Measurements from ENCODE around the gene MYO3B.

The MYO3B gene

DNA sequence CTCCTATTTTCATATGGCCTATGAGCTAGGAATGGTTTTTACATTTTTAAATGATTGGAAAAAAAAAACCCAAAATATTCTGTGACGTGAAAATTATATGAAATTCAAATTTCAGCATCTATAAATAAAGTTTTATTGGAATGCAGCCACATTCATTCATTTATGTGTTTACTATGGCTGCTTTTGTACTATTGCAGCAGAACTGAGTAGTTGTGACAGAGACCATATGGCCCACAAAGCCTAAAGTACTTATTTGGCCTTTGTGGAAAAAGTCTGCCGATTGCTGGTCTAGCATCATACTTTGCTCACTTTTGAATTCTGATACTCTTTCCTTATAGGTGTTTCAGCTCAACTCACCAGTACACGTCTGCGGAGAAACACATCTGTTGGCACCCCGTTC, 39.0 kb downstream of the MYO3B start:
- DNase-seq (ENCODE audit: insufficient read length, low spot score) (no peak), FAIRE-seq (no peak)
- no peak for TF ChIP-seq POLR2A (IDR thresholded peaks at IDR 0.05; ENCODE audit: low read depth, low read length)
- TF ChIP-seq TAF1 (IDR thresholded peaks at IDR 0.05; ENCODE audit: low read depth, low read length): no peak
- no peak for TF ChIP-seq PAX5 (IDR thresholded peaks at IDR 0.05; ENCODE audit: insufficient read depth, low read length, severe bottlenecking)
- TF ChIP-seq SPI1 (IDR thresholded peaks at IDR 0.05; ENCODE audit: low read depth, low read length): no peak
- no peak for TF ChIP-seq POU2F2 (IDR thresholded peaks at IDR 0.05; ENCODE audit: low read depth, low read length)
- no peak for TF ChIP-seq POLR2AphosphoS5 (IDR thresholded peaks at IDR 0.05; ENCODE audit: low read depth, low read length)

DNA sequence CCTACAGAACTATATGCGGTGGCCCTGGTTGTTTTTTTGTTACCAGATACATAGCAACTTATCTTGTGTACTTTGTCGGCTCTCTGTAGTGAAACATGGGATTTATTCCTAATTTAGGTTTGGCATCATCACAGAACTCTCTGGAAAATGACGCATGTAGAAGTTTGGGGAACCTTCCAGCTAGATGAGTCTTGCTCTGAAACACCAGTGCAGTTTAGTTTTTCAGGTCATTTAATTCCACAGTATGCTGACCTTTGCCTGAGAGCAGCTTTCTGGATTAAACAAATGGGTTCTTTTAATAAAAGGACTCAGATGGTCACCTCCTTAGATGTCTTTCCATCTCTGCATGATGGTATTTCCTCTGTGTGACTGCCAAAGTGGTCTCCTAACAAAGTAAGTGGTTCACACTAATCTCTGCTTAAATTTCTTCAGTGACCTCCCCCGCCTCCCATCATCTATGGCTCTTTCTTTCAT, 39.9 kb downstream of the MYO3B start:
- DNase-seq (ENCODE audit: insufficient read length, low spot score) (no peak), FAIRE-seq (no peak)
- TF ChIP-seq TAF1 (IDR thresholded peaks at IDR 0.05; ENCODE audit: low read depth, low read length) (no peak), SPI1 (IDR thresholded peaks at IDR 0.05; ENCODE audit: low read depth, low read length) (no peak), POU2F2 (IDR thresholded peaks at IDR 0.05; ENCODE audit: low read depth, low read length) (no peak), POLR2AphosphoS5 (IDR thresholded peaks at IDR 0.05; ENCODE audit: low read depth, low read length) (no peak), PAX5 (IDR thresholded peaks at IDR 0.05; ENCODE audit: insufficient read depth, low read length, severe bottlenecking) (no peak), POLR2A (IDR thresholded peaks at IDR 0.05; ENCODE audit: low read depth, low read length) (no peak)

DNA sequence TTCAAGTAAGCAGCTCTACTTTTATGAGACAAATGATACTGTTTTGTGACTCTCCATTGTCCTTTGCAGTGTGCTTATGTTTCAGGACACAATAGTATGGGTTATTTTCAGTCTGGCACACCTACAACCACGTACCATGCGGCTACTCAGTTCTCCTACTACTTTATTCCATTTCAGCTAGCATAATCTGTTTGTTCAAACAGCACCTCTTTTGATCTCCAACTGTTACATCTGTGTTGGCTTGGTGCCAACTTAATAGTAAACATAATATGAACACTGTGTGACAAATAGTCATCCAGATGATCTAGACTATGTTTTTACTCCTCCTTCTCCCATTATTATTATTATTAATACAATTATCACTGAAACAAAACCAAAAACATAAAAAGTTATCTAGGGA, 40.5 kb downstream of the MYO3B start:
- no peak for DNase-seq (ENCODE audit: insufficient read length, low spot score)
- TF ChIP-seq TAF1 (IDR thresholded peaks at IDR 0.05; ENCODE audit: low read depth, low read length) (no peak), POLR2AphosphoS5 (IDR thresholded peaks at IDR 0.05; ENCODE audit: low read depth, low read length) (no peak), POLR2A (IDR thresholded peaks at IDR 0.05; ENCODE audit: low read depth, low read length) (no peak), SPI1 (IDR thresholded peaks at IDR 0.05; ENCODE audit: low read depth, low read length) (no peak), PAX5 (IDR thresholded peaks at IDR 0.05; ENCODE audit: insufficient read depth, low read length, severe bottlenecking) (no peak), POU2F2 (IDR thresholded peaks at IDR 0.05; ENCODE audit: low read depth, low read length) (no peak)
- no peak for FAIRE-seq

DNA sequence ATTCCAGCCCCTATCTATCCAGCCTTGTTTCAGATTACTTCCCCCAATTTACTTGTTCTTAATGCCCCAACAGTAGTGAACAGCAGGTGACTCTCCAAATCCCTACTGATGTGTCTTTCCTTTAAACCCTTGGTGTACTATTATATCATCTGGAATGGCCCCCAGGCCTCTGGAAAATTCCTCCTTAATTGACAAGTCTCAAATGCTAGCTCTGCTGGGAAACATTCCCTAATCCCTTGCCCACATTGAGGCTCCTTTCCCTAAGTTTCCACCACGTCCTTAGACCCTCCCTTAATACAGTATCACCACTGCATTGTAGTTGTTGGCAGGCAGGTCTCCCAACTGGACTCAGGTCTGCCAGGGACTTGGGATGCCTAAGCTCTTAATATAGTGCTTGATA, 41.0 kb downstream of the MYO3B start:
- FAIRE-seq (no peak), DNase-seq (ENCODE audit: insufficient read length, low spot score) (no peak)
- no peak for TF ChIP-seq POU2F2 (IDR thresholded peaks at IDR 0.05; ENCODE audit: low read depth, low read length)
- no peak for TF ChIP-seq POLR2A (IDR thresholded peaks at IDR 0.05; ENCODE audit: low read depth, low read length)
- no peak for TF ChIP-seq PAX5 (IDR thresholded peaks at IDR 0.05; ENCODE audit: insufficient read depth, low read length, severe bottlenecking)
- no peak for TF ChIP-seq SPI1 (IDR thresholded peaks at IDR 0.05; ENCODE audit: low read depth, low read length)
- TF ChIP-seq TAF1 (IDR thresholded peaks at IDR 0.05; ENCODE audit: low read depth, low read length): no peak

DNA sequence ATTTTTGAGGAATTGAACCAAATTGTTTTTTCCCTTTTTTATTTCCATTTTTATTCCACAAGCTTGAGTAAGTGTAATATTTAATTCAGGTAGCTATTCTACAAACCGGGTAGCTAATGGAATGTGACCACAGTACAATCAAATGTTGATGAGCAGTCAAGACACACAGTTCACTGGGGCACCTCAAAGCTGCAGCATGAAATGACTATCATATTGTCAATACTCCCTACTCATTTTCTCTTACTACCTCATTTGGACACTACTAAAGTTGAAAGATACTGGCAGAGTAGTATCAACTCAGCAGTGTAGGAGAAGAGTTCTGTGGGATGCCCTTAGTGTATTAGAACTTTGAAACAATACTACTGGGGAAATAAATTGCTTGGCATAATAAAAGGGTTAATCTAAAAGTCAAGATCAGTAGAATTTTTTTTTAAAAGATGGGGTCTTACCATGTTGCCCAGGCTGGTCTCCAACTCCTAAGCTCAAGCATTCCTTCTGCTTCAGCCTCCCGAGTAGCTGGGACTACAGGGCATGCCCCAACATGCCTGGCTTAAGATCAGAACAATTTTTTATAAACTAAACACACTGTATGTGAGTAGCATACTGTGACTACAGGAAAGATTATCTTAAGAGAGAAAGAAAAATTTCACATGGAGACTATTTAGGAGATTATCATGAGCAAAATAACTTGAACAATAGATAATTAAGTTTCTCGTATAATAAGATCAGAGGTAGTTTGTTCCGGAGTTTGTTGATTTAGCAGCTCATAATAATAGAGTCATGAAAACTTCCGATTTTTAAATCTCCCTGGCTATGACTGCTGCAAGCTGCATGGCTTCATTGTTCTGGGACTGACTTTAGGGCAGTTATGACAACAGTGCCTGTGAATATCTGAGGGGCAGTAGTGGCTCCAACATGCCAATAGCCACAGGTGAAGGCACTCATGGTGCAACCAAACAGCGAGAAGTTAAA, 43.7 kb downstream of the MYO3B start:
- FAIRE-seq (no peak), DNase-seq (ENCODE audit: insufficient read length, low spot score) (no peak)
- no peak for TF ChIP-seq TAF1 (IDR thresholded peaks at IDR 0.05; ENCODE audit: low read depth, low read length)
- TF ChIP-seq PAX5 (IDR thresholded peaks at IDR 0.05; ENCODE audit: insufficient read depth, low read length, severe bottlenecking): no peak
- TF ChIP-seq SPI1 (IDR thresholded peaks at IDR 0.05; ENCODE audit: low read depth, low read length): no peak
- no peak for TF ChIP-seq POLR2AphosphoS5 (IDR thresholded peaks at IDR 0.05; ENCODE audit: low read depth, low read length)
- no peak for TF ChIP-seq POU2F2 (IDR thresholded peaks at IDR 0.05; ENCODE audit: low read depth, low read length)
- TF ChIP-seq POLR2A (IDR thresholded peaks at IDR 0.05; ENCODE audit: low read depth, low read length): no peak

DNA sequence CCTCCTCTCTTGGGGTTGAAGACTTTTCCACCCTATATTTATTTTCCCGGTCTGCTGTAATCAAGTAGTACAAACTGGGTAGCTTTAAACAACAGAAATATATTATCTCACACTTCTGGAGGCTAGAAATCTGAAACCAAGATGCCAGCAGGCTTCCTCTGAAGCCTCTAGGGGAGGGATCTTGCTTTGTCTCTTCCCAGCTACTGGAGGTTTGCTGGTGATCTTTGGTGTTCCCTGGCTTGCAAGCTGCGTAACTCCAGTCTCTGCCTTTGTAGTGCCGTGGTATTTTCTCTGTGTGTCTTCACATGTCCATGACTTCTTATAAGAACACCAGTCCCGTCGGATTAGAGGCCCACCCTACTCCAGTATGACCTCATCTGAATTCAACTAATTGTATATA, 44.4 kb downstream of the MYO3B start:
- FAIRE-seq (no peak), DNase-seq (ENCODE audit: insufficient read length, low spot score) (no peak)
- no peak for TF ChIP-seq SPI1 (IDR thresholded peaks at IDR 0.05; ENCODE audit: low read depth, low read length)
- no peak for TF ChIP-seq PAX5 (IDR thresholded peaks at IDR 0.05; ENCODE audit: insufficient read depth, low read length, severe bottlenecking)
- TF ChIP-seq POLR2A (IDR thresholded peaks at IDR 0.05; ENCODE audit: low read depth, low read length): no peak
- TF ChIP-seq TAF1 (IDR thresholded peaks at IDR 0.05; ENCODE audit: low read depth, low read length): no peak
- no peak for TF ChIP-seq POU2F2 (IDR thresholded peaks at IDR 0.05; ENCODE audit: low read depth, low read length)
- no peak for TF ChIP-seq POLR2AphosphoS5 (IDR thresholded peaks at IDR 0.05; ENCODE audit: low read depth, low read length)

DNA sequence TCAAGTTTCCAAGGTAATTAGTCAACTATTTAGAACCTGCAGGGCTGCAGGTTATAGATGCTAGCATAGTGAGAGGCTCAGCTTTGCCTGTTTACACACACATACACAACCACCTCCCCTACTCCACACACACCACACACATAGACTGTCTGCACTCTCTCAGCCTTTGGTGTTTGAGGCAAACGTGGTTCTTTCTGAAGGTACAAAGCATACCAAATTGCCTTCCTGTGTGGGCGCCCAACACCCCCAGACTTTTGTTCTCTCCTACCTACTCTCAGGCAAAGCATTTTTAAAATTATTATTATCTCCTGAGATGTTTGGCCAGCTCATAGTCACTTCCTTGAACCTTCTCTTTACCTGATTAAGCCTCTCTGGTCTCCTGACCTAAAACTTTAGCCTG, 44.9 kb downstream of the MYO3B start:
- DNase-seq (ENCODE audit: insufficient read length, low spot score) (no peak), FAIRE-seq (peak; percentile 81)
- no peak for TF ChIP-seq TAF1 (IDR thresholded peaks at IDR 0.05; ENCODE audit: low read depth, low read length)
- no peak for TF ChIP-seq POU2F2 (IDR thresholded peaks at IDR 0.05; ENCODE audit: low read depth, low read length)
- no peak for TF ChIP-seq PAX5 (IDR thresholded peaks at IDR 0.05; ENCODE audit: insufficient read depth, low read length, severe bottlenecking)
- TF ChIP-seq POLR2AphosphoS5 (IDR thresholded peaks at IDR 0.05; ENCODE audit: low read depth, low read length): no peak
- TF ChIP-seq POLR2A (IDR thresholded peaks at IDR 0.05; ENCODE audit: low read depth, low read length): no peak
- no peak for TF ChIP-seq SPI1 (IDR thresholded peaks at IDR 0.05; ENCODE audit: low read depth, low read length)

DNA sequence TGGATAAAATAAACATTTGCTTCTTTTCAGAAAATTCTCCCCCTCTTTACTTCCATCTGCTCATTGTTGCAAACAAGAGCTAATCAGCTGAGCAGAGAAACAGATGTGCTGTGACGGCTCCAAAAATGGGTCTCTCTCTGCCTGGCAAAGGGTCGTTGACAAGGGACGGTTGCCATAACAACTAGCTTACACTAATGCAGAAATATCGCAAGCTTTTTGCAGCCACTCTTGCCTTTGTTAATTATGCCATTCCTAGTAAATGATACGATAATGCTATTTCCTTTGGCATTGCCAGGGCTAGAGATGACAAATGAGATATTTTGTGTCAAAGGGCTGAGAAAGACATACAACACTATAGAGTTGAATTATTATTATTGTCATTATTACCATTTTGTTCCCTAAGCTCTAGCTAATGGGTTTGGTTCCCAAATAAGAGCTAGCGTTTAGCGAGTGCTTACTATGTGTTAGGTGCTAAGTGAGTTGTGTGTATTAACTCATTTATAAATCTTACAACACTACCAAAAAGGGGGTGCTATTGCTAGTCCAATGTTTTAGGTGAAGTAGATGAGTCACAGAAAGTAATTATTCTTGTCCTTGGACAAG, 46.8 kb downstream of the MYO3B start:
- FAIRE-seq: no peak
- no peak for DNase-seq (ENCODE audit: insufficient read length, low spot score)
- TF ChIP-seq PAX5 (IDR thresholded peaks at IDR 0.05; ENCODE audit: insufficient read depth, low read length, severe bottlenecking): no peak
- no peak for TF ChIP-seq POU2F2 (IDR thresholded peaks at IDR 0.05; ENCODE audit: low read depth, low read length)
- TF ChIP-seq SPI1 (IDR thresholded peaks at IDR 0.05; ENCODE audit: low read depth, low read length): no peak
- TF ChIP-seq POLR2A (IDR thresholded peaks at IDR 0.05; ENCODE audit: low read depth, low read length): no peak
- TF ChIP-seq TAF1 (IDR thresholded peaks at IDR 0.05; ENCODE audit: low read depth, low read length): no peak
- TF ChIP-seq POLR2AphosphoS5 (IDR thresholded peaks at IDR 0.05; ENCODE audit: low read depth, low read length): no peak

DNA sequence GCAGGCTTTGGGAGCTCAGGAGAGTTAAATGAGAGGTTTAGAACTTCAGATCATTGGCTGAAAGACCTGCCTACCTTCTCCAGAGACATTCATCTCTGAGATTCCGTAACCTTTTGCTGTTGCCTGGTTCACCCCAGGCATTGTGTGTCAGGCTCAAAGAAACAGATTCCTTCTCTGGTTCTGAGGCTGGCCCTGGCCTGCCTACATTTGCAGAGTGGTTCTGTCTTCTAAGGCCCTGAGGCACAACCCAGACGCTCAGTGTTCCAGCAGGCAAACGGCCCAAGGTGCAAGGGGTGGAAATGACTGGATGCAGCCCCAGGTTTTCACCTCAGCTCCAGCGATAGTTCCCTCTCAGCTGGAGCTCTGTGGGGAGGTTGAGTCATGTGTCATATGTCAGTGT, 48.3 kb downstream of the MYO3B start:
- FAIRE-seq (peak; percentile 31), DNase-seq (ENCODE audit: insufficient read length, low spot score) (no peak)
- TF ChIP-seq POU2F2 (IDR thresholded peaks at IDR 0.05; ENCODE audit: low read depth, low read length) (no peak), POLR2AphosphoS5 (IDR thresholded peaks at IDR 0.05; ENCODE audit: low read depth, low read length) (no peak), POLR2A (IDR thresholded peaks at IDR 0.05; ENCODE audit: low read depth, low read length) (no peak), TAF1 (IDR thresholded peaks at IDR 0.05; ENCODE audit: low read depth, low read length) (no peak), PAX5 (IDR thresholded peaks at IDR 0.05; ENCODE audit: insufficient read depth, low read length, severe bottlenecking) (no peak), SPI1 (IDR thresholded peaks at IDR 0.05; ENCODE audit: low read depth, low read length) (no peak)

Data from GM12891 (cell line).